DMS53 treated with DMSO at 0.1 percent for 48 hours (cell line): Measurements from ENCODE around the gene QTRT2.

ENCODE experiments used
- DNase-seq: peaks from one replicate; lab custom pipeline; 2025; ENCODE audit not compliant: unreplicated experiment; lab: John Stamatoyannopoulos, UW

The QTRT2 gene

DNA sequence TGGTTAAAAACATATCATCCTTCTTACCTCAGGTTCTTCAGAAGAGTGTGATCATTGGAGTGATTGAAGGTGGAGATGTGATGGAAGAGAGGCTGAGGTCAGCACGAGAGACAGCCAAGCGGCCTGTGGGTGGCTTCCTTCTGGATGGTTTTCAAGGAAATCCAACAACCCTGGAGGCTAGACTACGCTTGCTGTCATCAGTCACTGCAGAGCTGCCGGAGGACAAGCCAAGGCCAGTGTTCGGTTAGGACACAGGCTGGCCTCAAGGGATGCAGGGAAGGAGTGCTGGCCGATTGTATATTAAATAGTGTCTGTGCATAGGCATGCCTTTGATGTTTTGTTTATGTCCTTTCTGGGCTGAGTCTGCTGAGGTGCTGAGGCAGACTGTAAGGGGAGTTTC is 20.2 kb downstream of the QTRT2 start:
- DNase-seq = no peak

DNA sequence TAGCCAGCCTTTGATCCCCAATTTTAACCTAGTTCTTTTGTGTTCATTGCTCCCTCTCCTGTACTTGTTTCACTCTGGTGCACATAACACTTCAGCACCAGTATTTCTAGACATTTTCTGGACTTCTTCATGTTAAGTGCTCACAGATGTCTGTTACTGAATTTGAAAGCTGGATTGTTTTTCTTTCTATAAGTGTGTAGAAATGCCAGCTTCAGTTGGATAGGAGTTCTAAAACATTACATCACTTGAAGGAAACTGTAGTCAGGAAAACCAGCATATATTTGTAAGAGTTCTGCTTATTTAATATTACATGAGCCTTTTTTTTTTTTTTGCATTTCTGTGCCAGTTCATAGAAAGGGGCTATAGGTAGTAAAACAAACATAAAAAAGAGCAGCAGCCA is 21.6 kb downstream of the QTRT2 start:
- DNase-seq = no peak

DNA sequence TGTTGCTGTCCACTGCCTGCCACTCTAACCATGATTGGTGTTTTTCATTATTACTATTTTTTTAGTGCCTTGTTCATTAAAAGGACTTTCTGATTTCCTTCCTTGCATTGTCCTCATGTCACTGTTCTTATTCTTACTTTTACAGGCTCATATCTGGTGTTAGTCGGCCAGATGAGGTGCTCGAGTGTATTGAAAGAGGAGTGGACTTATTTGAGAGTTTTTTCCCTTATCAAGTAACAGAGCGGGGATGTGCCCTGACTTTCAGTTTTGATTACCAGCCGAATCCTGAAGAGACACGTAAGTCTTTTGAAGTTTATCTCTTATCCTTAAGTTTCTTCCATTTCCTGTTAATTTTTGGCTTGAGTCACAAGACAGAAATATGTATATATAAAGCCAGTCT is 23.2 kb downstream of the QTRT2 start:
- no peak for DNase-seq

DNA sequence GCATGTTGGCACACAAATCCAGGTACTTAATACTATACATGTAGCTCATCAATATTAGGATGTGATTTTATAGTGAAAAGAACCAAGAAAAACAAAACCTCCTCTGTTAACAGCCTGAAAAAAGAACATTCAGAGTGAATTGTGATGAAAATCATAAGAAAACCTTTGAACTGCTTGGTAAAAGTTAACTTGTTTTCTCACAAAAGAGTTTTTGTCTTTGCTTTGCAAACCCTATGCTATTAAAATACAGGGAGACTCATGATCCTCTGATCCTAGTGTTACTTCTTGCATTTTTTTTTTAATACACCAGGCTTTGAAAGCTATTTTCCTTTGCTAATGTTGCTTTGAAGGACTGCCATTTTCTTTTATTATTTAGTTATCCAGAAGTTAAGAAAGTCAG is 23.7 kb downstream of the QTRT2 start:
- no peak for DNase-seq

DNA sequence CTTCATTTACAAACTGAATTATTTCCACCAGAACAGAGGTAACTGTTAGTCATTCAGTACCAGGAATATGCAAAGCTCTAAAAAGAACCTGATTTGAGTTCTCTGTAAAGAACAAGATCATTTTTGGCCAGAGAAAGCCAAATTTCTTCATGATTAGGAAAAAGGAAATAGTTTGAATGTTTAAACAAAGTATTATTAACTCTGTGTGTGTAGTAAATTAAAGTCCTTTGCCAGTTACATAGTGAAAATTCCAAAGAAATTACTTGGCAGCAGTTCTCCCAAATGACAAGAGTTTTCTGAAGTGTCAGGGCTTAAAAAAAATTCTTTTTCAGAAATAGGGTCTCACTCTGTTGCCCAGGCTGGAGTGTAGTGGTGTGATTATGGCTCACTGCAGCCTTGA is 24.5 kb downstream of the QTRT2 start:
- DNase-seq = no peak

DNA sequence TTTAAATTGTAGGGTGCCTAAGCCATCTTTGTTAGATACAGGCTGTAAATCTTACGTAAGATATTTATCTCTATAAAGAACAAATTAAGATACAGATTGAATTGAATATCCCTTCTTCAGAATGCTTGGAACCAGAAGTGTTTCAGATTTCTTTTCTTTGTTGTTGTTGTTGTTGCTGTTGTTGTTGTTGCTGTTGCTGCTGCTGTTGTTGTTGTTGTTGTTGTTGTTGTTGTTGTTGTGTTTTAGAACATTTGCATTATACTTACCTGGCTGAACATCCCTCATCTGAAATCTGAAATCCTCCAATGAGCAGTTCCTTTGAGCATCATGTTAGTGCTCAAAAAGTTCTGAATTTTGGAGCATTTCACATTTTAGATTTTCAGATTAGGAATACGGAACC is 26.6 kb downstream of the QTRT2 start:
- no peak for DNase-seq

DNA sequence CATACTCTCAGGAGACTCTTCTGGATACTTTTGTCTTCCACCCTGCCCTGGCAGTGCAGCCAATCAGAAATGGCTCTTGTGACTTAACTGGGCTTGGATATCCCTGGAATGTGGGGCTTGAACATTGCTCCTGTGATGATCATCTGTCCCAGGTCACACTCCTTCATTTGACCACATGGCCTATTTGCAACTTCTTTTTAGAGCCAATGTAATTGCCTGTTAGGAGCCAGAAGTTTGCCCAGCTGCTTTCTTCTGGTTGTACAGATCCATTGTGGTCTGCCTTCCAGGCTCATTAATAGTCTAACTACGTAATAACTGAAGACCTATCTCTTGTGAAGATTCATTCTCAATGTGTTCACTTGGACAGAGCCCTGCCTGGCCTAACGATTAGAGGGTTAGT is 29.8 kb downstream of the QTRT2 start:
- no peak for DNase-seq

DNA sequence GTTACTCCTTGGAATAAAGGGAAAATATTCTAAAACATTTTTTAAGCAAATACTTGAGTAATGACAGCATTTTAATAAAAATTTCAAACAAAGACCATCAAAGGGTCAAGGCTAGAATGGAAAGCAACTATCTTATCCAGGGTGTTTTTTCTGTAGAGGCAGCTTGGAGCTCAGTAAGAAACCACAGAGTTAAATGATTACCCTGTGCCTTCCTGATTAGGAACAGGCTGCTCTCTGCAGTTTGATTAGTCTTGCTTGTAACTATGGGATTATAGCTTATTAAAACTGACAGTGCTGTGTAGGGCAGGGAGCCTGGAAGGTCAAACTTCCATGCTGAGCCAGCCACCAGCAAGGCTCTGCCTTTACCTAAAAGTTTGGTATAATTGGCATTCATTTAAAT is 33.1 kb downstream of the QTRT2 start:
- DNase-seq = no peak

DNA sequence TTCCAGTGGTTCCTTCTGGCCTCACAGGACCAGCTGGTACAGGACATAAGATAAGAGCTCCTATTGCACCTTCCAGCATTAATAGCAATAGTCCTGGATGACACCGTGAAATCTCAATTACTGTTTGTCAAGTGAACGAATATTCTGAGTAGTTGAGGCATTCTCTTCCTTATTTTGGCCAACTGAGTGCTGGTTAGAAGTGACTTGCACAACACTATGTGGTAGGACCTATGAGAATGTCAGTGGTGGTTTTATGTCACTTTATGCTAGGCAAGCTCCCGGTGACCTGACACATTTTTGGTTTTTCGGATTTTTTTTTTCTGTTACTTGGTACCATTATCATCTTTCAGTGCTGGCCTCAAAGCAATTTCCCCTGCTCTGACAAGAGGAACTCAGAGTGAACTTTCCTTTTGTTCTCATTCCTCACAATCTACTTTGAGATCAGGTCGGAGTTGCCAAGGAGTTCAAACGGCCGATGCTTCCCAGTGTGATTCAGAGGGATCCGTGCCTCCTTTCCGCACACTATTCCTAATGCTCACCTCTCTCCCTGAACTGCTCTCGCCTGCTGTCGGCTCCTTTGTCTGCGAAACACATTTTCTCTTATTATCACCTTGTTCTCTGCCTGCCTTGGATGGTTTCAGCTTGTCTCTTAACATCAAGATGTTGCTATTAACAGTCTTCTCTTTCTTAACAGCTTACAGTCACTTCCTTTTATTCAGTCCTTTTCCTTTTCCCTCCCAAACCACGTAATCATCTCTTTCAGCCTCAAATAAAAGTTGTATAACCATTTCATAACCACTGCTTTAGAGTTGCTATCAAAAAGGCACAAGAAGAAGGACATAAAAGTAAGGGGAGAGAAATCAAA is 35.8 kb downstream of the QTRT2 start:
- no peak for DNase-seq

DNA sequence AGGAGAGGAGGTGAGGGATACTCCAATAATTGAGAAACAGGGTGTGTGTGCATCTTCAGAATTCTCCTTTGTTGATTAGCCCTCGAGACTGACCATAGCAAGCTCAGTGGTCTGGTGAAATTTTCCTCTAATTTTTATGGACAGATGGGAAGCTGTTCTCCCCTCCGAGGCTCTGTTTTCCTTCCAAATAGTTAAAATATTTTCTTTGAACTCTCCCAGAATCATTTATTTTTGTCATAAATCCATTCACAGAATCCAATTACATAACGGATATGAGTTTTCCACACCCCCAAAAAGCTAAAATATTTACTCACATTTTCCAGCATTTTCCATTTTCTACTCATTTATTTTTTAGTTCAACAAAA is 36.5 kb downstream of the QTRT2 start:
- DNase-seq = no peak

DNA sequence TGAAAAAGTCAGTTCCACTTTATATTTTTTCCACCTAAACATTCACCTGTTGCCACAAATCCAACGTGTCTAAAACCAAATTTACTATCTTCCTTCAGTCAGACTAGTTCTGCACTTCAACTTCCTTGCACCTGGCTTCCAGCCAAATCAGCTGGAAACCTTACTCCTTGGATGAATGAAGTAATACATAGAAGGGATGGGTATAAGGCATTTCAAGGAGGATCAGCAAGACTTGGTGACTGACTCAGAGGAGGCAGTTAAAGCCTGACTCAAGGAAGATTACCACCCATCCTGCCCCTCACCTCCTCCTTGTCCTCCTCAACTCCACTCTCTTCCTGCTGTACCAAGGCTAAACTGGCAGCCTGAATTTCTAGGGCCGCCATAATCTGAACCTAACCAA is 37.1 kb downstream of the QTRT2 start:
- no peak for DNase-seq

DNA sequence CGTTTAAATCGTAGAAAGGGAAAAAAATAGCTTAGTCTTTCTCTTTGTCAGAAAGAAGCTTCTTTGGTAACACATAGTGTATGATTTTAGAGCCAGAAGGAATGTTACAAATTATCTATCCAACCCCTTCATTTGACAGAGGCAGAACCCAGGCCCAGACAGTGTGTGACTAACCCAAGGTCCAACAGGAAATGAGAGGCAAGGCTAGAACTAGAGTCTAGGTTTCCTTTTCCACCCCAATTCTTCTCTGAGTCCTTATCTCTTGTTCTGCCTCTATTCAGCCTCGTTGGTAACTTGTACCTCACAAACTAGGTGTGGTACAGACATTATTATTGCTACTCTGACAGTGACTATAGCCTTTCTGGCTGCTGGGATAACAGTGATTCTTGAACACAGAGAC is 39.3 kb downstream of the QTRT2 start:
- DNase-seq = no peak

DNA sequence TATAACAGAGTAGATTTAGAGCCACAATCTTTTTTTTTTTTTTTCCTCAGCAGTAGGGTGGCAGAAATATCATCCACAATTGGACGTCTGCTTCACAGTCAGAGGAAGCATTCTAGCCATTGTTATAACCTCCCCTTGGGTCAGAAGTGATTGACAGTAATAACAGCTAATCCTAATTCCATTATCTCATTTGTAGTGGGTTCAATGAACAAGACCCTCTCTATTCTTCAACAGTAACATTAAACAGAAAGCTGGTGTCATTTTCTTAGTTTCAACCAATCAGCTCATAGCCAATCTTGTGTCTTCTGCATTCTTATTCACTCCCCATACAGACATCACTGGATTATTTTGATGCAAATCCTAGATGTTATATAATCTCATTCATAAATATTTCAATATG is 44.6 kb downstream of the QTRT2 start:
- DNase-seq = no peak

DNA sequence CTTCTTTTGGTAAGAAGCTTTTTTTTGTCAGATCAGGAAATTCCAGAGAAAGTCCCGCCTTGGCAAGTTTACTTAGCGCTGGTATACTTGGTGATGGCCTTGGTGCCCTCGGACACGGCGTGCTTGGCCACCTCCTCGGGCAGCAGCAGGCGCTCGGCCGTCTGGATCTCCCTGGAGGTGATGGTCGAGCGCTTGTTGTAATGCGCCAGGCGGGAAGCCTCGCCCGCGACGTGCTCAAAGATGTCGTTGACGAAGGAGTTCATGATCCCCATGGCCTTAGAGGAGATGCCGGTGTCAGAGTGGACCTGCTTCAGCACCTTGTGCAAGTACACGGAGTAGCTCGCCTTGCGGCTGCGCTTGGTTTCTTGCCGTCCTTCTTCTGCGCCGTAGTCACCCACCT is 46.6 kb downstream of the QTRT2 start:
- no peak for DNase-seq

DNA sequence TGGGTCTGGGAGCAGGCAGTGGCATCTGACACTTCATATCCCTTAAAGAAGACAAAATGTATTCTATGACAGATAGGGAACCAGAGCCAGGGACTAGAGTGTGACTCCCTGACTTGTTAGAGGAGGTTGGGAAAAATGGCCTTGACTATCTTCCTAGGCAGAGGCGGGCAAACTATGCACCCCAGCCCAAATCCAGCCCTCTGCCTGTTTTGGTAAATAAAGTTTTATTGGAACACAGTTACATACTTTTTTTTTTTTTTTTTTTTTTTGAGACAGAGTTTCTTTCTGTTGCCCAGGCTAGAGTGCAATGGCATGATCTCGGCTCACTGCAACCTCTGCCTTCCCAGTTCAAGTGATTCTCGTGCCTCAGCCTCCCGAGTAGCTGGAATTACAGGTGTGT is 47.3 kb downstream of the QTRT2 start:
- no peak for DNase-seq

DNA sequence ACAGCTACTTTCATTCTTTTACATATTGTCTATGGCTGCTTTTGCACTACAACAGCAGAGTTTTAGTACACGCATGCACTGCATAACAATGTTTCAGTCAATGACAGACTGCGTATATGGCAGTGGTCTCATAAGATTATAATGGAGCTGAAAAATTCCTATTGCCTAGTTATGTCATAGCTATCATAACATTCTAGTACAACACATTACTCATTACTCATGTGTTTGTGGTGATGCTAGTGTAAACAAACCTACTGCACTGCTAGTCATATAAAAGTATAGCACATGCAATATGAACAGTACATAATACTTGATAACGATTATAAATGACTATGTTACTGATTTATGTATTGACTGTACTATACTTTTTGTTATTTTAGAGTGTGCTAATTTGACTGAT is 47.9 kb downstream of the QTRT2 start:
- no peak for DNase-seq

DNA sequence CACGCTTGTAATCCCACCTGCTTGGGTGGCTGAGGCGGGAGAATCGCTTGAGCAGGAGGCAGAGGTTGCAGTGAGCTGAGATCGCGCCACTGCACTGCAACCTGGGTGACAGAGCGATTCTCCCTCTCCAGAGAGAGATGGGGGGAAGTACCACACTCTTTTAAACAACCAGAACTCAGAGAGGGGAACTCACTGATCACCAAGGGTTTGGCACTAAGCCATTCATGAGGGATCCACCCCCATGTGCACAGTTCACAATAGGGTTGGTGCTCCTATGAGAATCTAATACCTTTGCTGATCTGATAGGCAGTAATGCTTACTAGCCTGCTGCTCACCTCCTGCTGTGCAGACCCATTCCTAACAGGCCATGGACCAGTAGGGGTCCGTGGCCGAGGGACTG is 51.6 kb downstream of the QTRT2 start:
- no peak for DNase-seq

DNA sequence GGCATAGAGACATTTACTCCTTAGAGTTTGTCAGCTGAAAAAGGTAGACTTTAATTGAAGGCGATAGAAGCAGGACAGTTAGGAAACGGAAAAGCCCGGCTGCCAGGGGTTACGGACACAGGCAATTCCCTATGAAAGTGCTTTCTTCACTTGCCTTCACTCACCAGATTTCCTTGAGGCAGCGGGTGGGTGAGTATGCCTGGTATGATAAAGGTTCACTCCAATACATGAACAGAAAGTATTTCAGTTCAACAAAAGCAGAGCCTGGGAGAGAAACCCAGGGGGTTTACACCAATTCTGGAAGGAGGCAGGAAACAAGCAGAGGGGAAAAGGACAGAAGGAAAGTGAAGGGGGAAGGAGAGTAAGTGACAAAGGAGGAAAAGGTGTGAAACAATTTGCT is 53.9 kb downstream of the QTRT2 start:
- no peak for DNase-seq

DNA sequence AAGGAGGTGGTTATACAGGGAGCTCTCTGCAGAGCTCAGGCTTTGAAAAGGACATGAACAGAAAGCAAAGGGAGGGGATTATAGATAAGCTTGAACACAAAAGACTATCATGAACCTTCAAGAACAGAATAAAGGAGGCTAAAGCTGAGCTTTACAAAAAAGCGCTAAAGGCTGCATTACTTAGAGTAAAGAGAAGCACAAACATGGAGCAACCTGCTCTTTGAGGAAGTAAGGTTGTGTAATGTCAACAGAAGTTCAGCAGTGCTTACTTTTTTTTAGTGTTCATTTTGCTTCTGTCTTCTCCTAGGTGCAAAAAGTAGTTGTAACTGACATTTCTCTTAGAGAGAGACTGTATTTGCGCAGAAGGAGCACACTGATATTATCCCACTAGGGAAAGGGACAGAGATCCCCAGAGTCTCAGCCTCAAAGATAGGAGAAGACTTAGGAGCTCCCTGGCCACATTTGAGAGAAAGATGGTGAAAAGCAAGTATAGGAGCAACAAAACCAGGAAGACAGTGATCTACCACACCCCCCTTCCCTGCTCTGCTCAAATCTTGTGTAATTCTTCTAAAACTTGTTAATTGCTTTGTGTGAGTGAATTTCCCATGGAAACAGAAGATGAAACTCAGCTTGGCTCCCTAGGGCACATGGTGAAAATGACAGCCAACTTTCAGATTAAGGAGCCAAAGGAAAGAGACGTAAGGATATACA is 54.7 kb downstream of the QTRT2 start:
- DNase-seq = no peak

DNA sequence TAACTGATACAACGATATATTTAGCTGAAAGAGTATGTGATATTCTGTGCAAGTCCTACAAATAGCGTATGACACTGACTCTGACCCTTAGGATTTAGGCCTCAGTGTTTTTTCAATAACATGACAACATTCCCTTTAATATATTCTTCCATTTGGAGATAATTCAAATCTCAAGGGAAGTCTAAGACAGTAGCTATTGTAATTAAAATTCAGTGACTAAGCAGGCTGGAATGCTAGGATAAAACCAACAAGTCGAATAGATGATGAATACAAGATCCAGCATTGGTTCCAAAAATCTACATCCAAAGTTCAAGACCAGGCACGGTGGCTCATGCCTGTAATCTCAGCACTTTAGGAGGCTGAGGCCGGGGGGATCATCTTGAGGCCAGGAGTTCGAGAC is 56.2 kb downstream of the QTRT2 start:
- DNase-seq = no peak

DNA sequence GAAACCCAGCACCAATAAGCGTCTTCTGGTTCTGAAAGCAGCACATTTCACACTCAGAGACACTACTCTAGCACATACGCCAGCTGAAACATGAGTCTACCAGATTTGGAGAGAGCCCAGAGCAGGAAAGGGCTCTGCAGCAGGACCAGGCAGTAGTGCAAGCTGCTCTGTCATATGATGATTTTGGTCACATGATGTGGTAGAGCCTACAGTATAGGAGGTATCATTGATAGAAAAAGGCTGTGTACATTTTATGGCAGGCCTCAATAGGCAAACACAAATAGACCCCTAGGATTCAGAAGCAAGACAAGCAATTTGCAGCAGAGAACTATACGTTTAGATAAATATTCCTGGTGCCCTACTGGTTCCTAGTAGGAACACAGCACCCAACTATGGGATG is 58.2 kb downstream of the QTRT2 start:
- DNase-seq = no peak

DNA sequence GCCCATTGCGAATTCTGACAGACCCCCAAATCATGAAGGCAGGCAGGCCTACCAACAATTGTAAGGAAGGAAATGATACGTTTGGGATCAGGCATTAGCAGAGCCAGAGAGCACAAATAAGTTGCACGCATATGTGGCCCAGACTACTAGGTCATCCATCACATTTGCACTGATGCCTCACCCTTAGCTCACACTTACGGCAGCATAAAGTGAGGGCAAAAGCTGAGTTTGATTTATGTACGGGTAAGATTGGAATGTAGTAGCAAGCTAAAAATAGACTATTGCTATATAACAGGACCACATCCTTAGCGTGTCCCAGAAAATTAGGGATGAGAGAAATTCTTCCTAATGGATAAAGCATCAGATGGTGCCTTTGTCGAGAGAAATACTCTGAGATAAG is 58.6 kb downstream of the QTRT2 start:
- DNase-seq = no peak

DNA sequence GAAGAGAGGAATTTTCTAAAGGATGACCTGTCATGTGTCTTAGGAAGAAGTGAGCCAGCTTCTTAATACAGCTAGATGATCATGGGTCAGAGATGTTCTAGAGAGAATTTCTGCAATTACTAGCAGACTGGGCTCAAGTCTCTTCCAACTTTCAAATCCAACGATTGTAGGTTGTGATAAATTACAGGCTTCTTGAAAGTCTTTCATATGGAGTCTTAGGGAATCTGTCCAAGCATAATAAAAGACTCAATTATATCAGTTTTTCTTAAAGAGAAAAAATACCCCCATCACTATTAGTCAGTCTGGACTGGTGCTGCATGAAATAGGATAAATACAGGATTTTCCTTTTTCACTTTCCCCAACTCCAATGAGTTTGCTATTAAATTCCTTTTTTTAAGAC is 63.2 kb downstream of the QTRT2 start:
- no peak for DNase-seq
